CD4-positive, alpha-beta T cell treated with Interferon alpha-2 for 1 hour (primary cell): ENCODE data around the gene ERCC6L.

Experiments
- DNase-seq, 2 donors: peaks; one replicate each; pipeline ENCODE4 v3.0.0-alpha.2; 2020 to 2022

ERCC6L gene

GRCh38 chrX:72238721-72239475 lies at the start of gene ERCC6L:
Gene ERCC6L (minus strand): TSS chrX:72239027. CDS start chrX:72238911, 116 bp downstream.
- peak; percentile 87 to 90 for DNase-seq

DNA sequence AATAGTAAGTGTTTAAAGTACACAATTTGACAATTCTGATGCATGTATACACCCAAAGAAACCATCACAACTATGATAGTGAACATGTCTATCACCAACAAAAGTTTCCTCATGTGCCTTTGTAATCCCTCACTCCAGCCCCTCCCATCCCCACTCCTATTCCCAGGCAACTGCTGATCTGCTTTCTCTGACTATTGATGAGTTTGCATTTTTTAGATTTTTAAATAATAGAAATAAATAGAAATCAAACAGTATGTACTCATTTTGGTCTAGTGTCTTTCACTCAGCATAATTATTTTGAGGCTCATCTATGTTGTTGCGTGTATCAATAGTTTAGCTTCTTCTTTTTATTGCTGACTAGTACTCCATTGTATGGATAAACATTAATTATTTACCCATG lies 43.5 kb upstream of the ERCC6L start:
- DNase-seq: no peak

GRCh38 chrX:72280321-72280845 lies 41.6 kb upstream of the ERCC6L start:
- no peak for DNase-seq

- DNase-seq: peak in 1 of 2 donors; percentile 19
Observed at GRCh38 chrX:72276478-72276953, 37.7 kb upstream of the ERCC6L start.

GRCh38 chrX:72274526-72274925 lies 35.7 kb upstream of the ERCC6L start:
- DNase-seq: peak in 1 of 2 donors; percentile 57

- DNase-seq: no peak
Observed at GRCh38 chrX:72273718-72274117, 34.9 kb upstream of the ERCC6L start.

DNA sequence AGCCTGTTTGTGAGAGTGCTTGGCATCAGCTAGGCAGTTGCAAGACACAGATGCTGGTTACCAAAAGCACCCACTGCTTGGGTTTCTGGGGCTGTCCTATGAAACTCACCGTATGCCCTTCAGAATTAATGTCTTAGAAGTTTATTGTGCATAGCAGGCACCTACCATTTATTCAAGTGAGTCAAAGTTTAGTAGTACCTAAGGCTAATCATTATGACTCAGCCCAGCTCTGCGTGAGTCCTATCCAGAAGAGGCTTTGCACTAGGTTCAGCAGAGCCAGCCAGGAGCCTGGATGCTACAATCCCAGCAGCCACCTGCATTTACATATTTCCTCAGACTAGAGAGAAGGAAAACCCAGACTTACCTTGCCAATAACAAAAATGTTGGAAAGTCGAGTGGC lies 34.0 kb upstream of the ERCC6L start:
- no peak for DNase-seq

DNA sequence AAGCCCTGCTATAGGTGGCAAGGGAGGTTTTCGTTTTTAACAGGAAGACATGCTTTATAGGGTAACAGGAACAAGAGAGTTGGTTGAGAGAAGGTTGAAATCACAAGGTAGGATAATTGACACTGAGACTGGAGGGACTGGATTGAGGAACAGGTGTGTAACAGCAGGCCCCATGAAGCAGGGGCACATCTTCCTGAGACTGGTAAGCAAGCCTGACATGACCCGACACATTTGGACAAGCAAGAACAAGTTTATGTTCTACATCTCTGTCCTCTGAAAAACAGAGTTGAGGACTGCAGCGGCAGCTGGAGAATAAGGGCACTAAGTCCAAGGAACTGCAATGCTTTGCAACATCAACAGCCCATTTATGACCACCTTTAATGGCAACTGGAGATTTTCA lies 33.0 kb upstream of the ERCC6L start:
- no peak for DNase-seq

- no peak for DNase-seq
Observed at GRCh38 chrX:72271091-72271788, 32.4 kb upstream of the ERCC6L start.

DNA sequence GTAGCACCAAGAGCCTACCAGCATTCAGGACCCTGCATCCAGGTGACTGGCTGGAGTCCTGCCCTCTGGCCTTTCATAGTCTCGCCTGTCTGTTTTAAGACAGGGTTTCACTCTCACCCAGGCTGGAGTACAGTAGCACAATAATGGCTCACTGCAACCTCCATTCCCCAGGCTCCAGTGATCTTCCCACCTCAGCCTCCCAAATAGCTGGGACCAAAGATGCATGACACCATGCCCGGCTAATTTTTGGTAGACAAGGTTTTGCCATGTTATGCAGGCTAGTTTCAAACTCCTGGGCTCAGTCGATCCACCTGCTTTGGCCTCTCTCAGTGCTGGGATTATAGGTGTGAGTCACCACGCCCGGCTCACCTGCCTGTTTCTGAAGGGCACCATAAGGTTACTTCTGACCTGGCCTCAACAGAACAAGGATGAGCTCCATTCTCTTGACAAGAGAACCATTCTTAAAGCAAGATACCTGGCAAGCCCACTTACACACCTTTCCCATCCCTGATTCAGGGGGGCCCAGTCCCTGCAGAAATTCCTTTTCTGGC lies 31.6 kb upstream of the ERCC6L start:
- no peak for DNase-seq

GRCh38 chrX:72269671-72270251 lies 30.9 kb upstream of the ERCC6L start:
- DNase-seq: no peak

- no peak for DNase-seq
Observed at GRCh38 chrX:72268597-72269365, 30.0 kb upstream of the ERCC6L start.

DNA sequence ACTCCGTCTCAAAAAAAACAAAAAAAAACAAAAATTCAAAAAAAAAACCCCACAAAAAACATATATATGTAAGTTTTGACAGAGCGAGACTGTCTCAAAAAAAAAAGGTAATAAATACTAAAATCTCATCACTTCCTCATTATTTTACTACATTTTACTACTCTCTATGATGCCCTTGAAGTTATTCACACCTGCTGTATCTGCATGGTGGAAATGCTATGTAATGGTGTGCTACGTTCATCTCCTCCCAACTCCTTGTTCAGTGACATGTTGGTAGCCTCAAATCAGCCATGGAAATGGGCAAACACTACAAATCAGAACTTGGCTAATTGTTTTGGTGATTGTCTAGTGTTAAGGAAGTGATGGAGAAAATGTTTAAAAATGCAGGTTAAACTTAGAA lies 26.4 kb upstream of the ERCC6L start:
- DNase-seq: no peak

DNA sequence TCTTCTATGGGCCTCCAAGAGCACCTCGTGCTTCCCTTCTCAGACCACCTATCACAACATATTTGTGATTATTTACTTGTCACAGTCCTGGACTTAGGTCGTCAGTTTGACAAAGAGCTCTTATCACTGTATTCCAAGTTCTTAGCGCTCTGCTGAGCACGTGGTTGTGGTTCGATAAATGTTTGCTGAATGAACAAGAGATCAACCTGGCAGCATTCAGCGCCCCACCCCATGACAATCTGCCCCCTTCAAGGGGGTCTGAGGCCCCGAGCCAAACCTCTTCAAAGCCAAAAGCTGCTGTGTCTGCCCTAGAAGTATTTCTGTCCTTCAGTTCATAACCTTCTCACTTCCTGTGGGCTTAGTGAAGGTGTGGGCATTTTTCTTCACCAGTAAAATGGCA lies 23.2 kb upstream of the ERCC6L start:
- no peak for DNase-seq

DNA sequence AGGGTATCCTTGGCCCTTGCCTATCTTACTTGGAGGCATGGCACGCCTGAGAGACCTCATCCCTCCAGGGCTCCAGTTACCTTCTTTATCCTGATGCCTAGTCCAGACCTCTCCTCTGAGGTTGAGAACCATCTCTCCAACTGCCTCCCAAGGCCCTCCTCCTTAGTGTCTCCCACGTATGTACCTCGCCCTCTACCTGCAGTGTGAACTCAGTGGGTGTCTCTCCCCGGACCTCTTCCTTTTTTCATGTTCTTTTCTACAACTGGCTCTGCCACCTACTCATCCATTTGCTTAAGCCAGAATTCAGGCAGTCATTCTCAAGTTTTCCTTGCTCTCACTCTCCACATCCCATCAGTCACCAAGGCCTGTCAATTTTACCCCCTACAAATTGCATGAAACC lies 21.6 kb upstream of the ERCC6L start:
- DNase-seq: no peak

DNA sequence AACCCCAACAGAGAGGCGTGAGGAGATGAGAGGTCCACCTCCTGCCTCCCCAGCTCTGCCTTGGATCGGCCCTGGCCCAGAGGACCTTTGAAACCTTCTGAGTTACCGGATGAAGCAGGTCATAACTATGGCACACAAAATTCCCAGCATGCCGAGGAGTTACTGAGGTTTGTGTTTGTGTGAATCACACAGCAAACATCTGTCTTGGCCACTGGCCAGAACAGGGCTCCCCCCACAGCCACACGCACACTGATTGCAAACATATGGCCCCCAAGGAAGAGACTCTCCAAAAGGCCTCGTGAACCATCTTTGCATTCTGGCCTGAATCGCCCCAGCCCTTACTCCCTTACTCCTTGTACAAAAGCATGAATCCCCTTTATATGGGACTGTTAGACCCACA lies 19.3 kb upstream of the ERCC6L start:
- no peak for DNase-seq

- DNase-seq: no peak
Observed at GRCh38 chrX:72255864-72256263, 17.0 kb upstream of the ERCC6L start.

- DNase-seq: no peak
Observed at GRCh38 chrX:72255445-72255844, 16.6 kb upstream of the ERCC6L start.

DNA sequence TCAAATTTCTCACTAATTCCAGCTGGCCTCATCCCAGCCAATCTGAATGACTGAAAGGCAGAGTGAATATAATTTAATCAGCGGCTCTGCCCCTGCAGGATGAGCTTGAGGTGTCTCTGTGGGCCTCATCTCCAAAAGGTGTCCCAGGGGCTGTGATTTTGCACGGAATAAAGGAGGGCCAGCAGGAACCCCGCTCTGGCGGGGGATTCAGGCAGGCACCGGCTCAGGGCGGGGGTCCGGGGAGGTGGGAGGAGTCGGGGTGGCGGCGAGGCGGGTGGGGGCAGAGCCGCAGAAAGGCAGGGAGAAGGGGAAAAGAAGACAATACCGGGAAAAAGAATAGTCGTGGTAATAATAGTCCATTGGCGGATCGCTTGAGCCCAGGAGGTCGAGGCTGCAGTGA lies 16.0 kb upstream of the ERCC6L start:
- DNase-seq: no peak

DNA sequence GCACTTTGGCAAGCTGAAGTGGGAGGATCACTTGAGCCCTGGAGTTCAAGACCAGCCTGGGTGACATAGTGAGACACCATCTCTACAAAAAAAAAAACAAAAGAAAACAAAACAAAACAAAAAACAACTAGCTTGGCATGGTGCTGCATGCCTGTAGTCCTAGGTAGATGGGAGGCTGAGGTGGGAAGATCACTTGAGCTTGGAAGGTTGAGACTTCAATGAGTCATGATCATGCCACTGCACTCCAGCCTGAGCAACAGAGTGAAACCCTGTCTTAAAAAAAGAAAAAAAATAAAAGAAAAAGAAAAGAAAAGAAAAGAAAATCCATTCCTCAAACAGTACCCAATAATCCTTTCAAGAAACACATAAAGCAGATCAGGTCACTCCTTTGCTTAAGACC lies 14.9 kb upstream of the ERCC6L start:
- no peak for DNase-seq

DNA sequence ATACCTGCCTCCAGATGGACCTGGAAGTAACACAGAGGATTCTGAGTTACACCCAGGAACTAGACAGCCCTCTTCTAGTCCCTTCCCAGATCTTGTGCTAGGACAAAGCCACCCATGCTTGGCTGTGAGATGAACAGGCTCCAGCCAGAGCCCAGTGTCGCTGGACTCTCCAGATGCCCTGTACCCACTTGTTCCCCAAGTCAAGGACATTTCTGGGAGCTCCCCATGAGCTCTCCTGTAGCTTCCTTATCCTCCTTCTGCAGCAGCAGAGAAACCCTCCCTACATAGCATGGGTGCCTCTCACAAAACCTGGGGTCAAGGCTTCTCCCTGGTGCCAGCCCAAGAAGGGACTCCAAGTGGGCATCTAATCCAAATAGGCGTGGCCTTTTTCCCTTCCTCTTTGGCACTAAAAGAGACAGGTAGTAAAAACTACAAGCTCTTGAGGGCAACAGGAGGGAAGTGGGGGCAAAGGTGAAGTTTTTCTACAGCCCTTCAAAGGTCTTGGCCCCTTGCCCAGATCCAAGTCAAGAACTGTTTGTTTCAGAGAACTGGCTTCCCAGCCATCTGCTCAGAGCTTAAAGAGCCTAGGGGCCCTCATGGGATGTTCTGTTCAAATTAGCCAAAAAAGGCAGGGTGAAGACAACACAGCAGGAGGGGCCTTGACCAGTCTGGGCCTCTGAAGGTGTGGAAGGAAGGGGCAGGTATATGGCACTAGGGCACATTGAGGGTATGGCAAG lies 8.5 kb upstream of the ERCC6L start:
- no peak for DNase-seq
